ENCODE data around the gene RHBDD2. TPM values are rescaled to one million over a fixed set of nuclear protein-coding genes. Genes with fewer than 3 reads are reported as not detected.

The RHBDD2 gene
- total and polyA plus RNA-seq, 10 of the 15 experiments (the other 5 are each of a cell fraction or from before 2014, with no cell fraction given) = 3.9 to 39.8 (median 16.9) TPM

GRCh38 chr7:75928568-75928914 is 49.7 kb downstream of the RHBDD2 start (continued):
- no peak for TF ChIP-seq CEBPZ (IDR thresholded peaks at IDR 0.05; ENCODE audit: low read depth, low read length)
- no peak for TF ChIP-seq CEBPB (IDR thresholded peaks at IDR 0.05; ENCODE audit: borderline replicate concordance in 1 of 2, low read depth in 2 of 2, low read length in 2 of 2)
- TF ChIP-seq ZNF217 (IDR thresholded peaks at IDR 0.05) = no peak
- no peak for TF ChIP-seq FOXK2 (IDR thresholded peaks at IDR 0.05)
- TF ChIP-seq, protein P1, sequence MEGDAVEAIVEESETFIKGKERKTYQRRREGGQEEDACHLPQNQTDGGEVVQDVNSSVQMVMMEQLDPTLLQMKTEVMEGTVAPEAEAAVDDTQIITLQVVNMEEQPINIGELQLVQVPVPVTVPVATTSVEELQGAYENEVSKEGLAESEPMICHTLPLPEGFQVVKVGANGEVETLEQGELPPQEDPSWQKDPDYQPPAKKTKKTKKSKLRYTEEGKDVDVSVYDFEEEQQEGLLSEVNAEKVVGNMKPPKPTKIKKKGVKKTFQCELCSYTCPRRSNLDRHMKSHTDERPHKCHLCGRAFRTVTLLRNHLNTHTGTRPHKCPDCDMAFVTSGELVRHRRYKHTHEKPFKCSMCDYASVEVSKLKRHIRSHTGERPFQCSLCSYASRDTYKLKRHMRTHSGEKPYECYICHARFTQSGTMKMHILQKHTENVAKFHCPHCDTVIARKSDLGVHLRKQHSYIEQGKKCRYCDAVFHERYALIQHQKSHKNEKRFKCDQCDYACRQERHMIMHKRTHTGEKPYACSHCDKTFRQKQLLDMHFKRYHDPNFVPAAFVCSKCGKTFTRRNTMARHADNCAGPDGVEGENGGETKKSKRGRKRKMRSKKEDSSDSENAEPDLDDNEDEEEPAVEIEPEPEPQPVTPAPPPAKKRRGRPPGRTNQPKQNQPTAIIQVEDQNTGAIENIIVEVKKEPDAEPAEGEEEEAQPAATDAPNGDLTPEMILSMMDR (IDR thresholded peaks at IDR 0.05 in 2 of 3, conservative IDR thresholded peaks at IDR 0.05 in 1 of 3; ENCODE audit: control insufficient read depth in 2 of 3, extremely low read depth in 1 of 3, insufficient read depth in 1 of 3, low read depth in 3 of 3, low read length in 3 of 3) = no peak
- TF ChIP-seq REST (IDR thresholded peaks at IDR 0.05; ENCODE audit: low read depth, low read length) = no peak
- no peak for TF ChIP-seq YY1 (IDR thresholded peaks at IDR 0.05; ENCODE audit: low read depth, low read length)
- TF ChIP-seq, protein P2, sequence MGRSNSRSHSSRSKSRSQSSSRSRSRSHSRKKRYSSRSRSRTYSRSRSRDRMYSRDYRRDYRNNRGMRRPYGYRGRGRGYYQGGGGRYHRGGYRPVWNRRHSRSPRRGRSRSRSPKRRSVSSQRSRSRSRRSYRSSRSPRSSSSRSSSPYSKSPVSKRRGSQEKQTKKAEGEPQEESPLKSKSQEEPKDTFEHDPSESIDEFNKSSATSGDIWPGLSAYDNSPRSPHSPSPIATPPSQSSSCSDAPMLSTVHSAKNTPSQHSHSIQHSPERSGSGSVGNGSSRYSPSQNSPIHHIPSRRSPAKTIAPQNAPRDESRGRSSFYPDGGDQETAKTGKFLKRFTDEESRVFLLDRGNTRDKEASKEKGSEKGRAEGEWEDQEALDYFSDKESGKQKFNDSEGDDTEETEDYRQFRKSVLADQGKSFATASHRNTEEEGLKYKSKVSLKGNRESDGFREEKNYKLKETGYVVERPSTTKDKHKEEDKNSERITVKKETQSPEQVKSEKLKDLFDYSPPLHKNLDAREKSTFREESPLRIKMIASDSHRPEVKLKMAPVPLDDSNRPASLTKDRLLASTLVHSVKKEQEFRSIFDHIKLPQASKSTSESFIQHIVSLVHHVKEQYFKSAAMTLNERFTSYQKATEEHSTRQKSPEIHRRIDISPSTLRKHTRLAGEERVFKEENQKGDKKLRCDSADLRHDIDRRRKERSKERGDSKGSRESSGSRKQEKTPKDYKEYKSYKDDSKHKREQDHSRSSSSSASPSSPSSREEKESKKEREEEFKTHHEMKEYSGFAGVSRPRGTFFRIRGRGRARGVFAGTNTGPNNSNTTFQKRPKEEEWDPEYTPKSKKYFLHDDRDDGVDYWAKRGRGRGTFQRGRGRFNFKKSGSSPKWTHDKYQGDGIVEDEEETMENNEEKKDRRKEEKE (IDR thresholded peaks at IDR 0.05) = no peak
- no peak for TF ChIP-seq BRCA1 (IDR thresholded peaks at IDR 0.05; ENCODE audit: low read depth, low read length)
- no peak for TF ChIP-seq IRF3 (IDR thresholded peaks at IDR 0.05)
- TF ChIP-seq, protein P3, sequence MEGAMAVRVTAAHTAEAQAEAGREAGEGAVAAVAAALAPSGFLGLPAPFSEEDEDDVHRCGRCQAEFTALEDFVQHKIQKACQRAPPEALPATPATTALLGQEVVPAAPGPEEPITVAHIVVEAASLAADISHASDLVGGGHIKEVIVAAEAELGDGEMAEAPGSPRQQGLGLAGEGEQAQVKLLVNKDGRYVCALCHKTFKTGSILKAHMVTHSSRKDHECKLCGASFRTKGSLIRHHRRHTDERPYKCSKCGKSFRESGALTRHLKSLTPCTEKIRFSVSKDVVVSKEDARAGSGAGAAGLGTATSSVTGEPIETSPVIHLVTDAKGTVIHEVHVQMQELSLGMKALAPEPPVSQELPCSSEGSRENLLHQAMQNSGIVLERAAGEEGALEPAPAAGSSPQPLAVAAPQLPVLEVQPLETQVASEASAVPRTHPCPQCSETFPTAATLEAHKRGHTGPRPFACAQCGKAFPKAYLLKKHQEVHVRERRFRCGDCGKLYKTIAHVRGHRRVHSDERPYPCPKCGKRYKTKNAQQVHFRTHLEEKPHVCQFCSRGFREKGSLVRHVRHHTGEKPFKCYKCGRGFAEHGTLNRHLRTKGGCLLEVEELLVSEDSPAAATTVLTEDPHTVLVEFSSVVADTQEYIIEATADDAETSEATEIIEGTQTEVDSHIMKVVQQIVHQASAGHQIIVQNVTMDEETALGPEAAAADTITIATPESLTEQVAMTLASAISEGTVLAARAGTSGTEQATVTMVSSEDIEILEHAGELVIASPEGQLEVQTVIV (IDR thresholded peaks at IDR 0.05; ENCODE audit: borderline replicate concordance, partially characterized antibody) = no peak
- TF ChIP-seq SUPT20H (IDR thresholded peaks at IDR 0.05; ENCODE audit: borderline replicate concordance, control insufficient read depth, low read depth, low read length) = no peak
- TF ChIP-seq TAF1 (IDR thresholded peaks at IDR 0.05; ENCODE audit: borderline replicate concordance, low read depth, low read length) = peak; percentile 47; the same call in 1 of the 2 replicates

Data from GM12878 (cell line).